Smooth muscle cell of the coronary artery (primary cell): Measurements from ENCODE around the gene MRPL44. TPM values are rescaled to one million over a fixed set of nuclear protein-coding genes. Genes with fewer than 3 reads are reported as not detected.

ENCODE experiments used
- total RNA-seq: library from RNA; depleted of rRNA; stranded (reverse); fragments of >200 nt; gene quantifications from 2 replicates; pipeline ENCODE4 v1.2.3, GENCODE V29; 2014; ENCODE audit warnings: low replicate concordance

MRPL44 gene
- total RNA-seq = 13.5 and 23.8 TPM in 2 replicates

GRCh38 chr2:223957092-223957851 lies at the start of gene MRPL44:
MRPL44 (plus strand) TSS chr2:223957463; CDS start chr2:223957473, 10 bp downstream.

GRCh38 chr2:223944703-223945531 lies 12.3 kb upstream of the MRPL44 start, which contains the start of gene WDFY1:
WDFY1 (minus strand) TSS chr2:223945335; CDS start chr2:223945284, 51 bp downstream.

Other genes with a start within 250 kb of the MRPL44 start
- 1.6 and 9.6 TPM in 2 replicates for gene AP1S3, start 119.9 kb upstream of the MRPL44 start, total RNA-seq
- gene WDFY1, start 12.1 kb upstream of the MRPL44 start, total RNA-seq = 111 and 292 TPM in 2 replicates
- 306 and 937 TPM in 2 replicates for gene SERPINE2, start 81.8 kb downstream of the MRPL44 start, total RNA-seq